ENCODE measurements around the gene LIPT1. TPM values are rescaled to one million over a fixed set of nuclear protein-coding genes. Genes with fewer than 3 reads are reported as not detected.
"Not testable (repeated sequence)": the region's sequence is repeated elsewhere in the genome, so short reads cannot be mapped to it uniquely, and the experiment has no call there.

The LIPT1 gene
- total and polyA plus RNA-seq, 7 experiments from 2014 or later: 7.7 to 28.6 (median 21.2) TPM

- CTCF ChIA-PET; POLR2A ChIA-PET; H3K27ac ChIP-seq (ENCODE audit: low read depth, low read length); H3K4me1 ChIP-seq (ENCODE audit: control insufficient read depth in 2 of 2, insufficient read depth in 2 of 2, low read length in 2 of 2); H3K27me3 Mint-ChIP-seq; H3K9me3 ChIP-seq (ENCODE audit: control insufficient read depth in 2 of 3, low read length in 3 of 3); H3K27me3 ChIP-seq (ENCODE audit: control insufficient read depth in 2 of 2, insufficient read depth in 2 of 2, low read length in 2 of 2); H3K4me3 ChIP-seq (ENCODE audit: low read length); H3K9me3 Mint-ChIP-seq; H3K4me3 Mint-ChIP-seq; DNase-seq; intact Hi-C loops (cut with micrococcal nuclease); ATAC-seq: not testable (repeated sequence)
- Mint-ChIP-seq H3K4me1 (peaks cover 0 to 17% (median 11%) of the 10 kb centered on the region in 7 donors), H3K36me3 (peaks cover 16 to 45% (median 30%) of the 10 kb centered on the region in 5 donors), H3K27ac (peak overlapping the region in 2 of 9 donors; percentile 2 to 12)
- peaks cover 0 to 61% (median 12%) of the 10 kb centered on the region in 3 experiments for H3K36me3 ChIP-seq (ENCODE audit: control insufficient read depth in 2 of 3, insufficient read depth in 3 of 3, low read length in 3 of 3)
Measured at GRCh38 chr2:99192364-99192763, 37.6 kb downstream of the LIPT1 start.

DNA sequence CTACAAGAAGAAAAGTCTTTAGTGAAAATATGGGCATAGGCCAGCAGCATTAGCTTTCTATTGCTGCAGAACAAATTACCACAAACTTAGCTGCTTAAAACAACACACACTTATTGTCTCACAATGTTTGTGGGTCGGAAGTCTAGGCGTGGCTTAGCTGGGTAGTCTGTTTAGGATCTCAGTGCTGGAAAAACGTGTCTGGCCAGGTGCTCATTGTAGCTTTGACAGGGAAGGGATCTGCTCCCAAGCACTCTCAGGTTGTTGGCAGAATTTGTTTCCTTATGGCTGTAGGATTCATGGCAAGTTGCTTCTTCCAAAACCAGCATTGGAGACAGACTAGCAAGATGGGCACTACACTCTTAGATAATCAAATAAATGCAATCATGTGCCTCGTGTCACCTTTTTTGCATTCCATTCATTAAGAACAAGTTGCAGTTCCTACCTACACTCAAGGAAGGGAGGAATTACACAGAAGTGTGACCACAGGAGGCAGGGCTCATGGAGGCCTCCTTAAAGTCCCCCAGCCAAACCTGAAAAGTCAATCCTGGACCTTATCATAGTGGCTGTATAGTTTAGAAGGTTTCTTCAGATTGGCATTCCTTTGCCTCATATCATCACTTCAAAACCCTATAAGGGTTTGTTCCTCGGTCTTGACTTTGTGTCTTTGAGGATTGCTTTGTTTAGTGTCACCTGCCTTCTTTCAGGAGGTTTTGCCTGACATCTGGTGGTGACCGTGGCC is 43.5 kb downstream of the LIPT1 start:
- H3K36me3 Mint-ChIP-seq: peaks cover 0 to 16% (median 6%) of the 10 kb centered on the region in 5 donors
- no peak for ATAC-seq
- intact Hi-C loops (cut with micrococcal nuclease): no loop called here
- H3K27ac Mint-ChIP-seq: peak overlapping the region in 6 of 9 donors; percentile 16 to 81 (median 34)
- no peak overlapping the region for H3K27ac ChIP-seq (ENCODE audit: low read depth, low read length)
- no peak overlapping the region for H3K4me3 ChIP-seq (ENCODE audit: low read length)
- H3K27me3 ChIP-seq (ENCODE audit: control insufficient read depth in 2 of 2, insufficient read depth in 2 of 2, low read length in 2 of 2): no peaks in the 10 kb centered on the region
- ChIA-PET CTCF (interaction anchor here (0.7 kb wide), 1 partner anchor 26 kb away, joined by 8 read pairs; no protein-coding TSS in a partner anchor), POLR2A (no interaction called here)
- H3K36me3 ChIP-seq (ENCODE audit: control insufficient read depth in 2 of 3, insufficient read depth in 3 of 3, low read length in 3 of 3): peaks cover 0 to 27% (median 7%) of the 10 kb centered on the region in 3 experiments
- no peak overlapping the region for H3K4me3 Mint-ChIP-seq
- no peaks in the 10 kb centered on the region for H3K4me1 ChIP-seq (ENCODE audit: control insufficient read depth in 2 of 2, insufficient read depth in 2 of 2, low read length in 2 of 2)
- no peak for DNase-seq
- no peaks in the 10 kb centered on the region for H3K9me3 Mint-ChIP-seq
- no peaks in the 10 kb centered on the region for H3K27me3 Mint-ChIP-seq
- H3K9me3 ChIP-seq (ENCODE audit: control insufficient read depth in 2 of 3, low read length in 3 of 3): no peaks in the 10 kb centered on the region
- H3K4me1 Mint-ChIP-seq: peaks cover 0 to 3% (median 0%) of the 10 kb centered on the region in 7 donors

GRCh38 chr2:99200076-99200800 is 45.5 kb downstream of the LIPT1 start:
- no peak for DNase-seq
- Mint-ChIP-seq H3K4me3 (no peak overlapping the region), H3K27me3 (no peaks in the 10 kb centered on the region), H3K9me3 (peaks cover 0 to 2% (median 0%) of the 10 kb centered on the region in 11 donors), H3K4me1 (peaks cover 0 to 3% (median 0%) of the 10 kb centered on the region in 7 donors), H3K27ac (peak overlapping the region in 7 of 9 donors; percentile 6 to 63 (median 43)), H3K36me3 (peaks cover 0 to 13% (median 2%) of the 10 kb centered on the region in 5 donors)
- Histone ChIP-seq H3K4me1 (ENCODE audit: control insufficient read depth in 2 of 2, insufficient read depth in 2 of 2, low read length in 2 of 2) (no peaks in the 10 kb centered on the region), H3K4me3 (ENCODE audit: low read length) (no peak overlapping the region), H3K9me3 (ENCODE audit: control insufficient read depth in 2 of 3, low read length in 3 of 3) (no peaks in the 10 kb centered on the region), H3K27ac (ENCODE audit: low read depth, low read length) (no peak overlapping the region), H3K27me3 (ENCODE audit: control insufficient read depth in 2 of 2, insufficient read depth in 2 of 2, low read length in 2 of 2) (no peaks in the 10 kb centered on the region), H3K36me3 (ENCODE audit: control insufficient read depth in 2 of 3, insufficient read depth in 3 of 3, low read length in 3 of 3) (peaks cover 0 to 23% (median 7%) of the 10 kb centered on the region in 3 experiments)
- CTCF ChIA-PET: no interaction called here
- no peak for ATAC-seq
- intact Hi-C loops (cut with micrococcal nuclease): no loop called here
- POLR2A ChIA-PET: interaction anchor here (1.0 kb wide), 1 partner anchor 20 kb away, joined by 3 read pairs; no protein-coding TSS in a partner anchor

- Mint-ChIP-seq H3K27me3 (no peaks in the 10 kb centered on the region), H3K4me1 (peaks cover 0 to 3% (median 0%) of the 10 kb centered on the region in 7 donors), H3K36me3 (peaks cover 3 to 16% (median 5%) of the 10 kb centered on the region in 5 donors), H3K27ac (peak overlapping the region in 4 of 9 donors; percentile 4 to 88 (median 44)), H3K9me3 (peaks cover 0 to 14% (median 6%) of the 10 kb centered on the region in 11 donors), H3K4me3 (no peak overlapping the region)
- CTCF ChIA-PET: no interaction called here
- no peak overlapping the region for H3K4me3 ChIP-seq (ENCODE audit: low read length)
- peaks cover 0 to 4% (median 0%) of the 10 kb centered on the region in 3 experiments for H3K36me3 ChIP-seq (ENCODE audit: control insufficient read depth in 2 of 3, insufficient read depth in 3 of 3, low read length in 3 of 3)
- intact Hi-C loops (cut with micrococcal nuclease): no loop called here
- no peak overlapping the region for H3K27ac ChIP-seq (ENCODE audit: low read depth, low read length)
- no peaks in the 10 kb centered on the region for H3K27me3 ChIP-seq (ENCODE audit: control insufficient read depth in 2 of 2, insufficient read depth in 2 of 2, low read length in 2 of 2)
- DNase-seq: no peak
- no peaks in the 10 kb centered on the region for H3K9me3 ChIP-seq (ENCODE audit: control insufficient read depth in 2 of 3, low read length in 3 of 3)
- no peaks in the 10 kb centered on the region for H3K4me1 ChIP-seq (ENCODE audit: control insufficient read depth in 2 of 2, insufficient read depth in 2 of 2, low read length in 2 of 2)
- POLR2A ChIA-PET: no interaction called here
- ATAC-seq: no peak
Measured at GRCh38 chr2:99201959-99202678, 47.4 kb downstream of the LIPT1 start.

GRCh38 chr2:99205491-99205890 is 50.7 kb downstream of the LIPT1 start:
- H3K27me3 ChIP-seq (ENCODE audit: control insufficient read depth in 2 of 2, insufficient read depth in 2 of 2, low read length in 2 of 2): no peaks in the 10 kb centered on the region
- H3K36me3 ChIP-seq (ENCODE audit: control insufficient read depth in 2 of 3, insufficient read depth in 3 of 3, low read length in 3 of 3): no peaks in the 10 kb centered on the region
- DNase-seq: no peak
- CTCF ChIA-PET: interaction anchor here (0.6 kb wide), 1 partner anchor 125 kb away, joined by 4 read pairs; no protein-coding TSS in a partner anchor
- Mint-ChIP-seq H3K36me3 (peaks cover 13 to 45% (median 31%) of the 10 kb centered on the region in 5 donors), H3K9me3 (peaks cover 0 to 14% (median 6%) of the 10 kb centered on the region in 11 donors), H3K4me1 (peaks cover 0 to 9% (median 0%) of the 10 kb centered on the region in 7 donors), H3K27me3 (no peaks in the 10 kb centered on the region), H3K4me3 (no peak overlapping the region), H3K27ac (no peak overlapping the region)
- no peak overlapping the region for H3K27ac ChIP-seq (ENCODE audit: low read depth, low read length)
- ATAC-seq: no peak
- no peaks in the 10 kb centered on the region for H3K9me3 ChIP-seq (ENCODE audit: control insufficient read depth in 2 of 3, low read length in 3 of 3)
- intact Hi-C loops (cut with micrococcal nuclease): no loop called here
- H3K4me1 ChIP-seq (ENCODE audit: control insufficient read depth in 2 of 2, insufficient read depth in 2 of 2, low read length in 2 of 2): no peaks in the 10 kb centered on the region
- POLR2A ChIA-PET: no interaction called here
- H3K4me3 ChIP-seq (ENCODE audit: low read length): no peak overlapping the region
